Measurements from ENCODE around the gene SERINC5.

DNA sequence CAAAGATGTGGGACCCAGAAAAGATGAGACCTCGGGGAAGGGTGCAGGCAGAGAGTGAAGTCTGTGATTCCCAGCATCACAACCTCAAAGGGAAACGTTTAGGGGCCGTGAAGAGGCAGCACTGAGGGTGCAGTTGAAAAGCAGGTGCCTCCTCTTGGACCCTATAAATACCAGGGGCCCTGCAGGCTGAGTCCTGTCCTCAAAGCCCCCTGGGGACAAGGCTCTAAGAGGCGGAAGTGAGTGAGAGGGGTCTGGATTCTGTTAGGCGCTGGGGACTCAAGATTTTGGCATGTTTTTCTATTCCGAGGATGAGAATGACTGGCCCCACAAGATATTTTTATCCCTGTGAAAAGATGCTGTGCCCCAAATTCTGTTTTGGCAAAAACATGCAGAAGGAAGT lies 112.9 kb downstream of the SERINC5 start:
- TF ChIP-seq POLR2AphosphoS5 (IDR thresholded peaks at IDR 0.05; ENCODE audit: borderline replicate concordance, low read depth, low read length) (no peak), EZH2 (IDR thresholded peaks at IDR 0.05) (no peak), FOXP2 (optimal IDR thresholded peaks at IDR 0.05; ENCODE audit: control extremely low read depth, extremely low read length, insufficient read depth) (no peak)
